GM04504 (cell line): ENCODE results near the gene RBPJ.

Experiments
- DNase-seq: peaks from one replicate; pipeline ENCODE4 v3.0.0-alpha.2; 2012; ENCODE audit warnings: low read depth

RBPJ gene

DNA sequence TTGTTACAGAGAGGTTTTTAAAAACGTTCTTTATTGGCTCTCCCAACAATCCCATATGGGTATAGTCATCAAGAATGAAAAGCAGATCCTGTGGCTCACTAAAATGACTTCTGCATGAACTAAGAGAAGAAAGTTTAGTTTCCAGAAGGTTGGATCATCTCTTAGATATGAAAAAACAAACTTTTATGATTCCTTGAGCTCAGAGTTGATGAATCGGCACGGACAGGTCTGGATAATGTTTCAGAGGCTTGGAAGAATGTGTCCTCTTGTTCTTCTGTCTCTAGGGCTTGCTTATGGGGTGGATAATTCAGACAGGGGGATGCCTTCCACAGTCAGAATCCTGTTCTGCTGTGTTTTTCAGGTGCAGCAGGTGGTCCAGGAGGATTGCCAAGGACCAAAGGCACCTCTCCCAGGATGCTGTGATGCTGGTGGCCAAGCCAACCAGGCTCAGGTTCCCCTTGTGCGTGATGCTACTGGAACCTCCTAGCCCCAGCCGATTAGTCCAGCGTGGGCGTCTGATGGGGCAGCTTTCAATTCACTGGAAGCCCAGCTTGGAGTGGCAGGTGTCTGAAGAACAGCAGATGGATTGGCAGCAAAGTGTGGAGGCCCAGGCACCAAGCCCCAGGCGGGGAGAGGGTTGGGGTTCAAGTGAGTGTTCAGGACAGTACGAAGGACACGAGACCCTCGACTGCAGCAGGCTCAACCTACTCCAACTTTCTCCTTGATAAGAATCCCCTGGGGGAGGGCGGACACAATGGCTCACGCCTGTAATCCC, 139.1 kb downstream of the RBPJ start:
- no peak for DNase-seq

DNA sequence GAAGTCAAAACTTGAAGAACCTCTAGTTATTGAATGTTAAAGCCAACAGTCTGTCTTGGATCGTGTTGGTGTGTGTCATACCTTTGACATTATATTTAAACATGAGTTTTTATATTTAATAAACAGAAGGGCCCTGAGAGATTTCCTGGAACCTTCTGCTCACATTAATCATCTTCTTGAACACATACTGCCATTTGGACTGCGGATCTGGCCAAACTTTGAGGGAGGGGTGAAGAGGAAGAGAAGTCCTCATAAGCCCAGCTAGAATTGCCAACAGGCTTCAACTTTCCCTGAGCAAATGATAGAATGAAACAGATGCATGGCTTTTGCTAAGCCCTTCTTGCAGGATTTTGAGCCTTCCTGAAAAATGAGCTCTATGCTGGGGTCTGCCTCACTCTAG, 142.1 kb downstream of the RBPJ start:
- DNase-seq: no peak

- no peak for DNase-seq
These were observed 142.6 kb downstream of the RBPJ start for GRCh38 chr4:26463386-26463785.

- DNase-seq: no peak
These were observed 143.7 kb downstream of the RBPJ start for GRCh38 chr4:26464420-26465095.

DNA sequence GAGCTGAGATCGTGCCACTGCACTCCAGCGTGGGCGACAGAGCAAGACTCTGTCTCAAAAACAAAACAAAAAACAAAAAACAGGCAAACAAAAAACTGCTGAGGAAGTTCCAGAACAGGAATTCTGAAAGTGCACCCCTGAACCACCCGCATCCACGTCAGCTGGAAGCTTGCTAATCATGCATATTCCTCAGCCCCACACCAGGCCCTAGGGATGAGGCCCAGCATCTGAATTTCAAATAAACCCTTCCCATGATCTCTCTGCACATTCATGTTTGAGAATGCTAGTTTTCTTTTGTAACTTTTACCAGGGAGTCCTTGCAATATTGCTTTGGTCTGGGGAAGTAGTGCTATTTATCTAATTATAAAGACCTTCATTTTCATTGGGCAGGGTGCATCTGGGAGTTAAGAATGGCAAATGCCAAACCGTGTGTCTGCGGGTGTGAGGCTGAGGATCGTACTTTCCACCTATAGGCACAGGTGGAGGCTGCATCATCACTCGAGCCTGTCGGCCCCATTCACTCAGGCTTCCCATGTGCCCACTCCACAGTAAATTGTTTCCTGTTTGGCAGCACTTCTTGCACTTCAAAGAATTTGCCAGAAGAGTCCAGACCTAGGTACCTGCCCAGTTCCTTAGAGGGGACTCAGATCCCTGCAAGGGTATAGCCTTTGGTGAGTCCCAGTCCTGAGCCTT, 145.9 kb downstream of the RBPJ start:
- no peak for DNase-seq

DNA sequence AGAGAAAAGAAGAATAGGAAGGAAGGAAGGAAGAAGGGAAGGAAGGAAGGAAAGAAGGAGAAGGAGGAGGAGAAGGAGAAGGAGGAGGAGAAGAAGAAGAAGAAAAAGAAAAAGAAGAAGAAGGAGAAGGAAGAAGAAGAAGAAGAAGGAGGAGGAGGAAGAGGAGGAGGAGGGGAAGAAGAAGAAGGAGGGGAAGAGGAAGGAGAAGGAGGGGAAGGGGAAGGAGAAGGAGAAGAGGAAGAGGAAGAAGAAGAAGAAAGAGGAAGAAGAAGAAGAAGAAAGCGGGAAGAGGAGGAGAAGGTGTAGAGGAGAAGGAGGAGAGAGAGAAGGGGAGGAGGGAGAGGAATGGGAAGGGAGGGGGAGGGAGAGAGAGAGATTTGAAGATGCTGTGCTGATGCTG, 146.9 kb downstream of the RBPJ start:
- no peak for DNase-seq

GRCh38 chr4:26468283-26468949, 147.6 kb downstream of the RBPJ start:
- no peak for DNase-seq

- no peak for DNase-seq
These were observed 148.2 kb downstream of the RBPJ start for GRCh38 chr4:26468977-26469376.

DNA sequence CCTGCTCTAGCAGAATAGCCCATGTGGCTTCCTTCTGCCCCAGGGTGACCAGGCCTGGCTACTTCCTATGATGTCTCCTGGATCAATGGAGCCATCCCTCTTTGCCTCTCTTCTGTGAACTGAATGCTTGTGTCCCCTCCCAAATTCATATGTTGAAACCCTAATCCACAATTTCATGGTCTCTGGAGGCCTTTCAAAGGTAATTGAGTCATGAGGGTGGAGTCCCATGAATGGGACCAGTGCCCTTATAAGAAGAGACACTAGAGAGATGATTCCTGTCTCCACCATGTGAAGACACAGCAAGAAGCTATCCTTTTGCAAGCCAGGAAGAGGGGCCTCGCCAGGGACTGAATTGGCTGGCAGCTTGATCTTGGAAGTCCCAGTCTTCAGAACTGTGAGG, 151.1 kb downstream of the RBPJ start:
- no peak for DNase-seq

- no peak for DNase-seq
These were observed 153.1 kb downstream of the RBPJ start for GRCh38 chr4:26473893-26474292.

GRCh38 chr4:26474551-26474950, 153.7 kb downstream of the RBPJ start:
- DNase-seq: no peak

GRCh38 chr4:26475716-26476115, 154.9 kb downstream of the RBPJ start:
- no peak for DNase-seq

DNA sequence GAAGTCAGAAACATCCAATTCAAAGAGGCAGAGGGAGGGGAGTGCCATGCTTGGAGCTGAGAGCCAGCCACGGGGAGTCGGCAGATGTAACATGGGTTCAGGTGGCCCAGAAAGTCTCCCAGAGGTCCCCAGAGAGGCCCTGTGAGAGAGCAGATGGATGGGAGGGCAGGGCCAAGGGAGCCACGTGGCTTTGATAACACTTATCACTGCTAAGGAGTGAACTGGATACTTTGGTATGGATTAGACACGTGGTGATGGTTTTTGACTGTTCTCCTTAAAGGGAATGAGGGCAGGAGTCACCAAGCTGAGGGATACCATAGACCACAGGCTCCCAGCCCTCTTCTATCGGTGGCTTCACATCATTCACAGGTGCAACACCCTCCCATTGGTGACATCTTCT, 155.7 kb downstream of the RBPJ start:
- no peak for DNase-seq

GRCh38 chr4:26478330-26478729, 157.5 kb downstream of the RBPJ start:
- DNase-seq: no peak

GRCh38 chr4:26482508-26483462, 162.0 kb downstream of the RBPJ start:
- DNase-seq: no peak

GRCh38 chr4:26484032-26484515, 163.3 kb downstream of the RBPJ start:
- peak; percentile 46 for DNase-seq

GRCh38 chr4:26484516-26484915, 163.7 kb downstream of the RBPJ start:
- no peak for DNase-seq
